MM.1S (cell line): ENCODE measurements around the gene OVCH1.

Experiments used
- DNase-seq: peaks from one replicate; pipeline ENCODE4 v3.0.0-alpha.2; 2015
- H2AFZ ChIP-seq: fragments of 300-600 bp; sonication (generic); 2 replicates; pipeline ENCODE4 v1.6.0; 2016; ENCODE audit warnings: antibody characterized with exemption, low read length
- H3F3A ChIP-seq: fragments of 300-600 bp; sonication (generic); 2 replicates; pipeline ENCODE4 v1.6.1; 2016; ENCODE audit warnings: mild to moderate bottlenecking, antibody characterized with exemption, low read length, moderate library complexity, mixed read lengths; ENCODE audit not compliant: insufficient read depth
- H3K27ac ChIP-seq: fragments of 300-600 bp; sonication (generic); 2 replicates; pipeline ENCODE4 v1.5.1; 2016; ENCODE audit warnings: mild to moderate bottlenecking, low read length
- H3K27me3 ChIP-seq: fragments of 300-600 bp; sonication (generic); replicated peaks from 2 replicates; pipeline ENCODE4 v1.6.0; 2016; ENCODE audit warnings: low read length; ENCODE audit not compliant: insufficient read depth
- H3K36me3 ChIP-seq: fragments of 300-600 bp; sonication (generic); replicated peaks from 2 replicates; pipeline ENCODE4 v1.6.1; 2016; ENCODE audit warnings: mild to moderate bottlenecking, low read length, mixed read lengths; ENCODE audit not compliant: insufficient read depth
- H3K4me1 ChIP-seq: fragments of 300-600 bp; sonication (generic); 2 replicates; pipeline ENCODE4 v1.6.1; 2016; ENCODE audit warnings: low read length, mixed read lengths
- H3K4me2 ChIP-seq: fragments of 300-600 bp; sonication (generic); 2 replicates; pipeline ENCODE4 v1.6.0; 2016; ENCODE audit warnings: low read depth, low read length
- H3K4me3 ChIP-seq: fragments of 300-600 bp; sonication (generic); 2 replicates; pipeline ENCODE4 v1.5.1; 2016; ENCODE audit warnings: low read length, mixed read lengths
- H3K79me2 ChIP-seq: fragments of 300-600 bp; sonication (generic); 2 replicates; pipeline ENCODE4 v1.6.1; 2016; ENCODE audit warnings: mixed run types, low read length, mixed read lengths
- H3K9ac ChIP-seq: fragments of 300-600 bp; sonication (generic); 2 replicates; pipeline ENCODE4 v1.6.1; 2016; ENCODE audit warnings: low read length, mixed read lengths
- H3K9me2 ChIP-seq: fragments of 300-600 bp; sonication (generic); replicated peaks from 2 replicates; pipeline ENCODE4 v1.6.1; 2016; ENCODE audit warnings: mild to moderate bottlenecking, low read length, mixed read lengths; ENCODE audit not compliant: insufficient read depth
- H3K9me3 ChIP-seq: fragments of 300-600 bp; sonication (generic); replicated peaks from 2 replicates; pipeline ENCODE4 v1.6.1; 2016; ENCODE audit warnings: mild to moderate bottlenecking, low read length, mixed read lengths; ENCODE audit not compliant: insufficient read depth
- H4K20me1 ChIP-seq: fragments of 300-600 bp; sonication (generic); 2 replicates; pipeline ENCODE4 v1.6.1; 2016; ENCODE audit warnings: mild to moderate bottlenecking, low read length, moderate library complexity, mixed read lengths; ENCODE audit not compliant: insufficient read depth
- CTCF ChIP-seq: fragments of 300-600 bp; sonication (generic); IDR thresholded peaks from 2 replicates; pipeline ENCODE4 v1.5.1; 2016; ENCODE audit warnings: antibody characterized with exemption, low read length, mixed read lengths
- EZH2 ChIP-seq: fragments of 300-600 bp; sonication (generic); optimal IDR thresholded peaks from 2 replicates; pipeline ENCODE3; 2017; ENCODE audit warnings: low read depth, mild to moderate bottlenecking, antibody characterized with exemption, low read length, mixed read lengths
- EZH2phosphoT487 ChIP-seq: fragments of 300-600 bp; sonication (generic); IDR thresholded peaks from 2 replicates; pipeline ENCODE4 v1.6.1; 2018; ENCODE audit warnings: antibody characterized with exemption, low read length

The OVCH1 gene

GRCh38 chr12:29516431-29516875, 19.0 kb upstream of the OVCH1 start:
- H3K4me1 ChIP-seq: peaks cover 18% of the 10 kb centered on the region
- H3K36me3 ChIP-seq: no peaks in the 10 kb centered on the region
- peaks cover 9% of the 10 kb centered on the region for H3F3A ChIP-seq
- no peaks in the 10 kb centered on the region for H3K9me3 ChIP-seq
- H3K4me2 ChIP-seq: peak overlapping the region; percentile 24
- DNase-seq: peak; percentile 60
- peak overlapping the region; percentile 44; the same call in 1 of the 2 replicates for H3K27ac ChIP-seq
- TF ChIP-seq EZH2phosphoT487: no peak
- no peak for TF ChIP-seq EZH2
- TF ChIP-seq CTCF: no peak
- H3K79me2 ChIP-seq: no peaks in the 10 kb centered on the region
- H3K27me3 ChIP-seq: no peaks in the 10 kb centered on the region
- H2AFZ ChIP-seq: no peak overlapping the region
- H3K4me3 ChIP-seq: no peak overlapping the region
- no peaks in the 10 kb centered on the region for H3K9me2 ChIP-seq
- no peak overlapping the region for H3K9ac ChIP-seq
- H4K20me1 ChIP-seq: no peaks in the 10 kb centered on the region

- no peaks in the 10 kb centered on the region for H4K20me1 ChIP-seq
- no peaks in the 10 kb centered on the region for H3K36me3 ChIP-seq
- no peak for TF ChIP-seq EZH2
- TF ChIP-seq EZH2phosphoT487: no peak
- no peak for TF ChIP-seq CTCF
- H3K4me2 ChIP-seq: no peak overlapping the region
- no peaks in the 10 kb centered on the region for H3K27me3 ChIP-seq
- H3K9ac ChIP-seq: no peak overlapping the region
- no peak for DNase-seq
- no peaks in the 10 kb centered on the region for H3K9me2 ChIP-seq
- 0 out of 2 replicates have a peak, but pooled peaks cover under 1% of the 10 kb centered on the region for H3K4me1 ChIP-seq
- H3K9me3 ChIP-seq: no peaks in the 10 kb centered on the region
- H2AFZ ChIP-seq: no peak overlapping the region
- no peak overlapping the region for H3K4me3 ChIP-seq
- no peaks in the 10 kb centered on the region for H3K79me2 ChIP-seq
- H3K27ac ChIP-seq: no peak overlapping the region
- no peaks in the 10 kb centered on the region for H3F3A ChIP-seq
These were observed 13.2 kb upstream of the OVCH1 start for GRCh38 chr12:29510591-29511185.

DNA sequence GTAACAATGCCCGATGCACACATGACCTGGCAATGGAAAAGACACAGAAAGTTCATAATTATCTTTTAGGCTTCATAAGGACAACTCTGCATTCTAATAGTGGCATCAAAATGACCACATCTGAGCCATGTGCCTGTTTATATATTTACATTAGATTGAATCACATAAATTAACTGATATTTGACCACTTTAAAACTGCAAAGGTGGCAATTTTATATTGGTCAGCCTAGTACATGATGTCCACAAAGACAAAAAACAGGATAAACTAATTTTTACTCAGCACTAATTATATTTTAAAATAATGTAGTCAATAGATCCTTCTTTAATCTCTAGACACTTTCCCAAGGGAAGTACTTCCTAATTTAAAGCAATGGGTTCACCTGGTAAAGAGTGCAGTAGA, 12.0 kb upstream of the OVCH1 start:
- 0 out of 2 replicates have a peak, but pooled peaks cover 8% of the 10 kb centered on the region for H3K4me1 ChIP-seq
- H3K9me3 ChIP-seq: no peaks in the 10 kb centered on the region
- TF ChIP-seq CTCF (no peak), EZH2phosphoT487 (no peak), EZH2 (no peak)
- H3K79me2 ChIP-seq: no peaks in the 10 kb centered on the region
- H3K36me3 ChIP-seq: no peaks in the 10 kb centered on the region
- H3F3A ChIP-seq: no peaks in the 10 kb centered on the region
- no peak overlapping the region for H3K9ac ChIP-seq
- H3K4me3 ChIP-seq: no peak overlapping the region
- no peaks in the 10 kb centered on the region for H3K9me2 ChIP-seq
- no peak overlapping the region for H2AFZ ChIP-seq
- DNase-seq: no peak
- no peak overlapping the region for H3K27ac ChIP-seq
- no peaks in the 10 kb centered on the region for H4K20me1 ChIP-seq
- H3K27me3 ChIP-seq: no peaks in the 10 kb centered on the region
- H3K4me2 ChIP-seq: no peak overlapping the region
